Epithelial cell of esophagus (primary cell): Measurements from ENCODE around the gene PREP.

Experiments used
- DNase-seq: peaks from one replicate; pipeline ENCODE4 v3.0.0; 2010; ENCODE audit warnings: low read depth
- H3K4me3 ChIP-seq: 2 replicates; pipeline ENCODE4 v1.5.1; 2011; ENCODE audit warnings: mild to moderate bottlenecking, low read length, control low read depth
- TF ChIP-seq, protein P1 (sequence below): IDR thresholded peaks from 2 replicates; pipeline ENCODE4 v1.5.1; 2011; ENCODE audit warnings: low read depth, mild to moderate bottlenecking, low read length, control low read depth, inconsistent platforms; ENCODE audit not compliant: insufficient read depth; ENCODE audit errors: missing control alignments

PREP gene

DNA sequence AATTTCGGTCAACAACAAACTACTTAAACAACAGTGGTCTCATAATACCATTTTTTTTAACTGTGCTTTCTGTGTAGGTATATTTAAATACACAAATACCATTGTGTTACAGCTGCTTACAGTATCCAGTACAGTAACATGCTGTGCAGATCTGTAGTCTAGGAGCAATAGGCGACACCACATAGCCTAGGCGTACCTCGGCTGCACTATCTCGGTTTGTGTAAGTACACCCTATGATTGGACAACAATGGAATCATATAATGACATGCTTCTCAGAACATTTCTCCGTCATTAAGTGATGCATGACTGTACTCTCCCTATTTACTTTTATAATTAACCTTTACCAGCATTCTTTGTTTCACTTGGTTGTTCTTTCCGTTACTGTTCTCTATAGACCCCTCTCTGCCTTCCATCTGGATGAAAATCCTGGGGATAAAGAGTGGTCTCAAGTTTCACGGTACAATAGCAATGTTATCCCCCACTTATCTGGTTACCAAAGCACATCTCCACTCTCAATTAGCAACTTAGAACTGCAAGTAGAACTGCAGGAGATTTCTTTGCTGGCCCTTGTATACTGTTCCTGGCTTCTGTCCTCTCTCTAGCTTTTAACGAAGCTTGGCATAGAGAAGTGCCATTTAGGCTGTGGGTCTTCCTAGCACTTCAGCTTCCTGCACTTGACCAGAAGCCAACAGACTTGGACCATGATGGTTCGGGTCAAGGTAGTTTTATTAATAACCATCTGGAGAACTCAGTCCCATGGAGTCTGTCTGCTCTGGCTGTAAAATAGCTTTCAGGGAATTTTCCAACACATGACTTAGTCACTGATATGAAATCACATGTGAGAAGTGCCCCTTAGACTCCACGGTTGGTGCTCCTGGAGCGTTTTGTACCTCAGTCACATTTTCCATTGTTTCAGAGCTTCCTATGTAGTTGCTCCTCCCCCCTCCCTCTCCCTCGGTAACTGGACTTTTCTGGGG lies 142.7 kb downstream of the PREP start:
- TF ChIP-seq, protein P1, sequence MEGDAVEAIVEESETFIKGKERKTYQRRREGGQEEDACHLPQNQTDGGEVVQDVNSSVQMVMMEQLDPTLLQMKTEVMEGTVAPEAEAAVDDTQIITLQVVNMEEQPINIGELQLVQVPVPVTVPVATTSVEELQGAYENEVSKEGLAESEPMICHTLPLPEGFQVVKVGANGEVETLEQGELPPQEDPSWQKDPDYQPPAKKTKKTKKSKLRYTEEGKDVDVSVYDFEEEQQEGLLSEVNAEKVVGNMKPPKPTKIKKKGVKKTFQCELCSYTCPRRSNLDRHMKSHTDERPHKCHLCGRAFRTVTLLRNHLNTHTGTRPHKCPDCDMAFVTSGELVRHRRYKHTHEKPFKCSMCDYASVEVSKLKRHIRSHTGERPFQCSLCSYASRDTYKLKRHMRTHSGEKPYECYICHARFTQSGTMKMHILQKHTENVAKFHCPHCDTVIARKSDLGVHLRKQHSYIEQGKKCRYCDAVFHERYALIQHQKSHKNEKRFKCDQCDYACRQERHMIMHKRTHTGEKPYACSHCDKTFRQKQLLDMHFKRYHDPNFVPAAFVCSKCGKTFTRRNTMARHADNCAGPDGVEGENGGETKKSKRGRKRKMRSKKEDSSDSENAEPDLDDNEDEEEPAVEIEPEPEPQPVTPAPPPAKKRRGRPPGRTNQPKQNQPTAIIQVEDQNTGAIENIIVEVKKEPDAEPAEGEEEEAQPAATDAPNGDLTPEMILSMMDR = no peak
- H3K4me3 ChIP-seq = no peak overlapping the region
- DNase-seq = no peak

DNA sequence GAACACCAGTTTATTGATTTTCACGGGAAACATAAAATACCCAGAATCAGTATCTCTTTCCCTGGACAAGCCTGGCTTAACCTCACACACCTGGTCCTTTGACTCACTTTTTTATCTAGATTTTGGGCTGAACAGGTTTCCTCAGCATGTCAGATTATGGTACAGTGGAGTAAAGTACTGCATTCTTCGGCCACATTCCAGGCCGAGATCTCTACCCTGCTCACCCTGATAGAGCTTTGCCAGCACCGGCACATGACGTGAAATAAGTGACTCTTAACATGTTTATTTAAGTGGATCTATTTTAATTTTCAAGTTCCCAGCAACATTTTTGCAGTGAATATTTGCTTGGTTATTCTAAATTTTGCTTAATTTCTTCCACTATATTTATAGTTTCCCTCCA lies 144.1 kb downstream of the PREP start:
- no peak overlapping the region for H3K4me3 ChIP-seq
- no peak for DNase-seq
- TF ChIP-seq, protein P1 = no peak

- TF ChIP-seq, protein P1 = no peak
Observed at GRCh38 chr6:105257340-105257739, 145.5 kb downstream of the PREP start.

DNA sequence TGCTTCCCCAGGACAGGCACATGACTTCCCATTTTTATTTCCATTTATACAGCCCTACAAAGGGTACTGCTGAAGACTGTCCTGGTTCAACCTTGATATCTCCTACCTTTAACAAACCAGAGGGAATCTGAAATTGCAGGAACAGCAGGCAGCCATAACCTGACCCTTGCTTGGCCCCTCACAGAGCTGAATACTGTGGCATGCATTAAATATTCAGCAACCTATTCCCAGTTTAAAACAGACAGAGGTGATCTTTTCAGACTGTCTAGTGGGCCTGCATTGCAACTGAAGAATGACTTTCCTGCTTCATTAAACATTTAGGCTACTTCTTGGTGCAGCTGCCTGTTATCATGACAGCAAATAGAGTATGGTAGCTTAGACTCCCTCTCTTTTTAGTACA lies 146.3 kb downstream of the PREP start:
- no peak for DNase-seq

More at GRCh38 chr6:105257340-105257739, 145.5 kb downstream of the PREP start:
- no peak for DNase-seq
- no peak overlapping the region for H3K4me3 ChIP-seq

GRCh38 chr6:105253787-105254186 lies 149.1 kb downstream of the PREP start:
- TF ChIP-seq, protein P1 = no peak
- no peak for DNase-seq
- no peak overlapping the region for H3K4me3 ChIP-seq

More for the DNA sequence above, 146.3 kb downstream of the PREP start:
- no peak overlapping the region for H3K4me3 ChIP-seq
- TF ChIP-seq, protein P1 = no peak

DNA sequence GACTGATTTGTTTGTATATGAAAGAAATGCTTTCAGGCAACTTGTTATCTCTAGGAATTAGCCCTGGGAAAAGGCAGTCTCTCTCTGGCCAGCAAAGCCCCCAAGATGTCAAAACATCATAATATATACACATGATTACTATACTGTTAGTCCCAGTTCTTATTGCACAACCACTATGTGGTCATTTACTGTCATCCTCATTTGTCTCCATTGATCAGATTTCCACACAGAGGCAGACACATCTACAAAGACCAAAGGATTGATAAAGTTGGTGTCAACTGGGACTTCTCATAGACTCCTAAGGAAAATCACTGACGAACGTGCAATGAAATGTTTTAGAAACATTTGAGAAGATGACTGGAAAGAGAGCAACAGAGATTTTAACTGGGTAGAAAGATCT lies 151.2 kb downstream of the PREP start:
- H3K4me3 ChIP-seq = no peak overlapping the region
- TF ChIP-seq, protein P1 = no peak
- no peak for DNase-seq

GRCh38 chr6:105250533-105250932 lies 152.3 kb downstream of the PREP start:
- H3K4me3 ChIP-seq = no peak overlapping the region
- DNase-seq = peak; percentile 47
- TF ChIP-seq, protein P1 = no peak
